Epidermal melanocyte (primary cell): ENCODE data around the gene CA5A.

ENCODE experiments used
- DNase-seq: peaks from one replicate; pipeline ENCODE4 v3.0.0; 2011; ENCODE audit warnings: low spot score; ENCODE audit not compliant: insufficient read length

Gene CA5A

DNA sequence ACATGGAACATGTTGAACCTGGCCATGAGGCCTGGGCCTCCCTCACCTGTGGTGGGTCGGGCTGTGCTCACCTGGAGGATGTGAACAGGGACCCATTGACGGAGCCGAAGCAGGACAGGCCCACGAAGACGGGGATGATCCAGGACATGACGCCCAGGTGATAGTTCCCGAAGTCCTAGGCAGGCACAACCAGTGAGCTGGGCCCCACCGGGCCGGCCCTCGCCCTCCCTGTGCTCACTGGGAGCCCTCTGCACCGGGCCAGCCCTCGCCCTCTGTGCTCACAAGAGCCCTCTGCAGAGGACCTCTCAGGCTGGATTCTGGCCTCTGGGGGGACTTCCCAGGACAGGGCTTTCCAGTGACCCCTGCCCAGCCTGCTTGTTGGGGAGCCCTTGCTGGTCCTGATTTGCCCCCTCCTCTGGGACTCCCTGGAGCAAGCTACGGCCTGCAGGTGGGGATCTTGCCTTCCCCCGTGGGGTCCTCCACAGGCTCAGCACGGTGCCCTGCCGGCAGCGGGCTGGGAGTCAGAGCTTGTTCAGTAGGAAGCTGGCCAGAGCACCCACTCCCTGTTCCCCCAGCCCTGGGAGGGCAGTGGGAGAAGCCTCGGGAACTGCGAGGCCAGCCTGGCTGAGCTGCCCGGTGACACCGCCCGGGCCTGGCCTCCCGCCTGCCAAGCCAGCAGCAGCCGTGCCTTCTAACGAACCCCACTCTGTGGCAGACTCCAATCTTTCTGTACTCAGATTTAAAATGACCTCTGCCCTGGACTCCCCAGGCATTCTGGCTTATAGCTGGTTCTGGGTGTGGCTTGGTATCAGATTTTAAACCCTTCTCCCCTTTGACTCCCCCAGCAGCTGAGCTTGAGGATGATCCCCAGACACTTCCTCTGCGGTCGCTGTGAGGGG lies 97.4 kb downstream of the CA5A start:
- no peak for DNase-seq
